HCT116 (cell line): ENCODE results near the gene ADGRA1. TPM values are rescaled to one million over a fixed set of nuclear protein-coding genes. Genes with fewer than 3 reads are reported as not detected.

Experiments used
- ATAC-seq: fragments of 200-7000 bp; cut with Tn5 transposase; 2 replicates; pipeline ENCODE4 v1.9.1; 2020; ENCODE audit warnings: mild to moderate bottlenecking, moderate library complexity
- BruUV-seq: library from RNA; stranded (reverse); fragments of 400-500 nt; replicated peaks from 2 replicates; lab custom pipeline; 2021; lab: Mats Ljungman, UMichigan
- CTCF ChIA-PET: fragments of 300-600 bp; sonication (Branson Sonifier 250); formaldehyde crosslinking; loops from one replicate; lab custom pipeline; 2021; ENCODE audit warnings: antibody characterized with exemption; lab: Charles Lee
- POLR2A ChIA-PET: fragments of 300-600, 350-600 bp; sonication (Branson Sonifier 250); formaldehyde crosslinking; loops from one replicate; lab custom pipeline; 2021; ENCODE audit warnings: antibody characterized with exemption; lab: Charles Lee
- RAD21 ChIA-PET, 2 experiments: fragments of 300-600 bp; sonication (Branson Sonifier 250); formaldehyde crosslinking; loops; one replicate each; lab custom pipeline; 2023; ENCODE audit warnings: low total read pairs in 2 of 2; ENCODE audit not compliant: uncharacterized antibody in 2 of 2, unreplicated experiment in 2 of 2, low non-redundant PET in 1 of 2; lab: Charles Lee
- DNase-seq: peaks from one replicate; pipeline ENCODE4 v3.0.0-alpha.2; 2010; ENCODE audit warnings: low read depth, low spot score
- H2AFZ ChIP-seq: fragments of 200-600 bp; shearing (Covaris generic), sonication (generic); 2 replicates; pipeline ENCODE4 v1.6.1; 2017; ENCODE audit warnings: low read depth, mixed run types, mixed read lengths, antibody characterized with exemption, low read length; ENCODE audit not compliant: poor library complexity, severe bottlenecking
- H3K27ac ChIP-seq: 2 replicates; pipeline ENCODE4 v1.5.1; 2012; ENCODE audit warnings: low read depth, low read length
- H3K27me3 ChIP-seq: fragments of 200-600 bp; sonication (generic); 2 replicates; pipeline ENCODE4 v1.6.1; 2016; ENCODE audit warnings: mixed run types, low read length, mixed read lengths; ENCODE audit not compliant: insufficient read depth
- H3K36me3 ChIP-seq, 2 experiments: fragments of 200-500 bp in 1 of 2; fragments of 200-600 bp in 1 of 2; sonication (Bioruptor generic) in 1 of 2; sonication (generic) in 1 of 2; 2 replicates each; pipeline versions ENCODE4 v1.5.1 to v1.6.1; 2014 to 2016; ENCODE audit warnings: low read length in 2 of 2, inconsistent platforms in 1 of 2, mixed read lengths in 1 of 2, mixed run types in 1 of 2; ENCODE audit not compliant: insufficient read depth in 2 of 2, control insufficient read depth in 1 of 2
- H3K4me1 ChIP-seq, 2 experiments: fragments of 200-600 bp in 1 of 2; sonication (generic) in 1 of 2; 2 replicates each; pipeline versions ENCODE4 v1.5.1 to v1.6.1; 2012 to 2017; ENCODE audit warnings: low read length in 2 of 2, inconsistent platforms in 1 of 2, mild to moderate bottlenecking in 1 of 2, mixed read lengths in 1 of 2, mixed run types in 1 of 2, moderate library complexity in 1 of 2; ENCODE audit not compliant: insufficient read depth in 2 of 2, control insufficient read depth in 1 of 2
- H3K4me2 ChIP-seq: fragments of 200-600 bp; sonication (generic); 2 replicates; pipeline ENCODE4 v1.6.1; 2017; ENCODE audit warnings: mixed run types, low read length, mixed read lengths
- H3K4me3 ChIP-seq, 2 experiments: fragments of 200-600 bp in 1 of 2; sonication (generic) in 1 of 2; replicated peaks in 1 of 2; 2 replicates each; pipeline ENCODE4 v1.5.1; 2011 to 2016; ENCODE audit warnings: low read length in 2 of 2, control low read depth in 1 of 2, low read depth in 1 of 2, mild to moderate bottlenecking in 1 of 2, mixed read lengths in 1 of 2, mixed run types in 1 of 2
- H3K79me2 ChIP-seq: fragments of 200-600 bp; sonication (generic); 2 replicates; pipeline ENCODE4 v1.6.1; 2017; ENCODE audit warnings: mild to moderate bottlenecking, mixed run types, low read length, moderate library complexity, mixed read lengths; ENCODE audit not compliant: insufficient read depth
- H3K9ac ChIP-seq: fragments of 200-600 bp; sonication (generic); 2 replicates; pipeline ENCODE4 v1.6.1; 2016; ENCODE audit warnings: low read length, mixed read lengths
- H3K9me2 ChIP-seq: fragments of 200-600 bp; sonication (generic), shearing (Covaris generic); 2 replicates; pipeline ENCODE4 v1.6.1; 2017; ENCODE audit warnings: mixed run types, mild to moderate bottlenecking, moderate library complexity; ENCODE audit not compliant: insufficient read depth
- H3K9me3 ChIP-seq, 2 experiments: fragments of 200-500 bp in 1 of 2; fragments of 200-600 bp in 1 of 2; sonication (Bioruptor generic) in 1 of 2; sonication (generic) in 1 of 2; 2 replicates each; pipeline ENCODE4 v1.6.1; 2014 to 2017; ENCODE audit warnings: low read length in 2 of 2, mixed read lengths in 2 of 2, inconsistent platforms in 1 of 2, low read depth in 1 of 2, mild to moderate bottlenecking in 1 of 2, mixed run types in 1 of 2, moderate library complexity in 1 of 2; ENCODE audit not compliant: control insufficient read depth in 1 of 2, insufficient read depth in 1 of 2
- H4K20me1 ChIP-seq: fragments of 200-600 bp; sonication (generic), shearing (Covaris generic); 2 replicates; pipeline ENCODE4 v1.6.1; 2017; ENCODE audit warnings: mixed run types, mild to moderate bottlenecking, moderate library complexity; ENCODE audit not compliant: insufficient read depth
- intact Hi-C: fragments of 100-400 bp; cut with micrococcal nuclease; formaldehyde crosslinking; loops from 2 replicates; pipeline ENCODE4 v1.10.0; 2022
- total RNA-seq: library from RNA; stranded (reverse); gene quantifications from one replicate; pipeline ENCODE4 v1.2.1, GENCODE V29; 2021; ENCODE audit not compliant: unreplicated experiment
- TF ChIP-seq, protein P1 (sequence below), 3 experiments: fragments of 200-600 bp in 1 of 3; sonication (generic) in 1 of 3; IDR thresholded peaks in 2 of 3; conservative IDR thresholded peaks in 1 of 3; 2 replicates each; pipeline ENCODE4 v1.5.1; 2012 to 2017; ENCODE audit warnings: low read depth in 2 of 3, low read length in 2 of 3, antibody characterized with exemption in 1 of 3, borderline replicate concordance in 1 of 3, control low read depth in 1 of 3, mild to moderate bottlenecking in 1 of 3, mixed read lengths in 1 of 3, mixed run types in 1 of 3, moderate library complexity in 1 of 3; ENCODE audit not compliant: insufficient read depth in 1 of 3
- TF ChIP-seq, protein P2 (sequence below): IDR thresholded peaks from 2 replicates; pipeline ENCODE4 v1.6.1; 2012; ENCODE audit warnings: low read depth

ADGRA1 gene
- total RNA-seq, 1 experiment from 2014 or later: not detected

- no peak for DNase-seq
- intact Hi-C loops: no loop called here
- ChIA-PET CTCF (no interaction called here), RAD21 (no interaction called here), POLR2A (no interaction called here)
- no peak for ATAC-seq
- H3K79me2 ChIP-seq: no peaks in the 10 kb centered on the region
- no peak overlapping the region for H3K4me2 ChIP-seq
- H3K9me2 ChIP-seq: no peaks in the 10 kb centered on the region
- H3K4me1 ChIP-seq: no peaks in the 10 kb centered on the region
- H3K4me3 ChIP-seq: no peak overlapping the region
- H3K36me3 ChIP-seq: no peaks in the 10 kb centered on the region
- H4K20me1 ChIP-seq: no peaks in the 10 kb centered on the region
- no peaks in the 10 kb centered on the region for H3K27me3 ChIP-seq
- no peak overlapping the region for H3K27ac ChIP-seq
- no peak overlapping the region for H2AFZ ChIP-seq
- no TSS peak for BruUV-seq
- no peak overlapping the region for H3K9ac ChIP-seq
- TF ChIP-seq, protein P1, sequence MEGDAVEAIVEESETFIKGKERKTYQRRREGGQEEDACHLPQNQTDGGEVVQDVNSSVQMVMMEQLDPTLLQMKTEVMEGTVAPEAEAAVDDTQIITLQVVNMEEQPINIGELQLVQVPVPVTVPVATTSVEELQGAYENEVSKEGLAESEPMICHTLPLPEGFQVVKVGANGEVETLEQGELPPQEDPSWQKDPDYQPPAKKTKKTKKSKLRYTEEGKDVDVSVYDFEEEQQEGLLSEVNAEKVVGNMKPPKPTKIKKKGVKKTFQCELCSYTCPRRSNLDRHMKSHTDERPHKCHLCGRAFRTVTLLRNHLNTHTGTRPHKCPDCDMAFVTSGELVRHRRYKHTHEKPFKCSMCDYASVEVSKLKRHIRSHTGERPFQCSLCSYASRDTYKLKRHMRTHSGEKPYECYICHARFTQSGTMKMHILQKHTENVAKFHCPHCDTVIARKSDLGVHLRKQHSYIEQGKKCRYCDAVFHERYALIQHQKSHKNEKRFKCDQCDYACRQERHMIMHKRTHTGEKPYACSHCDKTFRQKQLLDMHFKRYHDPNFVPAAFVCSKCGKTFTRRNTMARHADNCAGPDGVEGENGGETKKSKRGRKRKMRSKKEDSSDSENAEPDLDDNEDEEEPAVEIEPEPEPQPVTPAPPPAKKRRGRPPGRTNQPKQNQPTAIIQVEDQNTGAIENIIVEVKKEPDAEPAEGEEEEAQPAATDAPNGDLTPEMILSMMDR (IDR thresholded peaks at IDR 0.05 in 2 of 3, conservative IDR thresholded peaks at IDR 0.05 in 1 of 3; ENCODE audit: borderline replicate concordance in 1 of 3, insufficient read depth in 1 of 3, low read depth in 2 of 3, low read length in 2 of 3): peak in 2 of 3 experiments; percentile 10 to 21; a peak in 1 of 6 replicates
- TF ChIP-seq, protein P2, sequence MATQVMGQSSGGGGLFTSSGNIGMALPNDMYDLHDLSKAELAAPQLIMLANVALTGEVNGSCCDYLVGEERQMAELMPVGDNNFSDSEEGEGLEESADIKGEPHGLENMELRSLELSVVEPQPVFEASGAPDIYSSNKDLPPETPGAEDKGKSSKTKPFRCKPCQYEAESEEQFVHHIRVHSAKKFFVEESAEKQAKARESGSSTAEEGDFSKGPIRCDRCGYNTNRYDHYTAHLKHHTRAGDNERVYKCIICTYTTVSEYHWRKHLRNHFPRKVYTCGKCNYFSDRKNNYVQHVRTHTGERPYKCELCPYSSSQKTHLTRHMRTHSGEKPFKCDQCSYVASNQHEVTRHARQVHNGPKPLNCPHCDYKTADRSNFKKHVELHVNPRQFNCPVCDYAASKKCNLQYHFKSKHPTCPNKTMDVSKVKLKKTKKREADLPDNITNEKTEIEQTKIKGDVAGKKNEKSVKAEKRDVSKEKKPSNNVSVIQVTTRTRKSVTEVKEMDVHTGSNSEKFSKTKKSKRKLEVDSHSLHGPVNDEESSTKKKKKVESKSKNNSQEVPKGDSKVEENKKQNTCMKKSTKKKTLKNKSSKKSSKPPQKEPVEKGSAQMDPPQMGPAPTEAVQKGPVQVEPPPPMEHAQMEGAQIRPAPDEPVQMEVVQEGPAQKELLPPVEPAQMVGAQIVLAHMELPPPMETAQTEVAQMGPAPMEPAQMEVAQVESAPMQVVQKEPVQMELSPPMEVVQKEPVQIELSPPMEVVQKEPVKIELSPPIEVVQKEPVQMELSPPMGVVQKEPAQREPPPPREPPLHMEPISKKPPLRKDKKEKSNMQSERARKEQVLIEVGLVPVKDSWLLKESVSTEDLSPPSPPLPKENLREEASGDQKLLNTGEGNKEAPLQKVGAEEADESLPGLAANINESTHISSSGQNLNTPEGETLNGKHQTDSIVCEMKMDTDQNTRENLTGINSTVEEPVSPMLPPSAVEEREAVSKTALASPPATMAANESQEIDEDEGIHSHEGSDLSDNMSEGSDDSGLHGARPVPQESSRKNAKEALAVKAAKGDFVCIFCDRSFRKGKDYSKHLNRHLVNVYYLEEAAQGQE: no peak
- H3K9me3 ChIP-seq: no peaks in the 10 kb centered on the region
Observed at GRCh38 chr10:133098426-133099124, 10.9 kb downstream of the ADGRA1 start.
